NCI-H748 treated with DMSO at 0.1 percent for 48 hours (cell line): Measurements from ENCODE around the gene MRPS2.
"Not testable (repeated sequence)": the region's sequence is repeated elsewhere in the genome, so short reads cannot be mapped to it uniquely, and the experiment has no call there.

Experiments
- DNase-seq: peaks from one replicate; lab custom pipeline; 2025; lab: John Stamatoyannopoulos, UW

Gene MRPS2

GRCh38 chr9:135500525-135501260 lies at the start of gene MRPS2:
MRPS2 (plus strand) TSS chr9:135500682; CDS start chr9:135500711, 29 bp downstream.
- peak; percentile 38 for DNase-seq

- DNase-seq = no peak
Measured at GRCh38 chr9:135450956-135451355, 49.5 kb upstream of the MRPS2 start.

GRCh38 chr9:135451909-135452308 lies 48.6 kb upstream of the MRPS2 start:
- not testable (repeated sequence) for DNase-seq

GRCh38 chr9:135454737-135455136 lies 45.7 kb upstream of the MRPS2 start:
- DNase-seq = no peak

- no peak for DNase-seq
Measured at GRCh38 chr9:135455401-135456030, 45.0 kb upstream of the MRPS2 start.

- DNase-seq = no peak
Measured at GRCh38 chr9:135456436-135457104, 43.9 kb upstream of the MRPS2 start.

GRCh38 chr9:135458478-135458877 lies 42.0 kb upstream of the MRPS2 start:
- DNase-seq = not testable (repeated sequence)

GRCh38 chr9:135461936-135462335 lies 38.5 kb upstream of the MRPS2 start:
- no peak for DNase-seq

- DNase-seq = no peak
Measured at GRCh38 chr9:135463140-135463539, 37.3 kb upstream of the MRPS2 start.

GRCh38 chr9:135464181-135464580 lies 36.3 kb upstream of the MRPS2 start:
- DNase-seq = no peak

GRCh38 chr9:135468854-135469521 lies 31.5 kb upstream of the MRPS2 start:
- DNase-seq = no peak

- DNase-seq = no peak
Measured at GRCh38 chr9:135471791-135472640, 28.5 kb upstream of the MRPS2 start.

- no peak for DNase-seq
Measured at GRCh38 chr9:135473972-135474543, 26.4 kb upstream of the MRPS2 start.

GRCh38 chr9:135474915-135475314 lies 25.6 kb upstream of the MRPS2 start:
- peak; percentile 7 for DNase-seq

GRCh38 chr9:135476561-135477355 lies 23.7 kb upstream of the MRPS2 start:
- DNase-seq = no peak

- DNase-seq = no peak
Measured at GRCh38 chr9:135478191-135478590, 22.3 kb upstream of the MRPS2 start.

GRCh38 chr9:135478829-135479468 lies 21.5 kb upstream of the MRPS2 start:
- DNase-seq = no peak

- DNase-seq = no peak
Measured at GRCh38 chr9:135479469-135480052, 20.9 kb upstream of the MRPS2 start, which contains the start of gene PPP1R26. PPP1R26 (plus strand) TSS chr9:135479782; CDS start chr9:135484511, 4,729 bp downstream.
